Stimulated activated naive CD8-positive, alpha-beta T cell treated with anti-CD3 and anti-CD28 coated beads, Interleukin-15, Interleukin-2, amounts not matched to agents 100 U/mL and 50 U/mL, for 24 hours (primary cell): ENCODE data around the gene ALPL.

Experiments used
- ATAC-seq: fragments of 150-1000 bp; cut with Tn5 transposase; one replicate; pipeline ENCODE4 v1.10.0; 2021
- DNase-seq: peaks from one replicate; pipeline ENCODE4 v3.0.0; 2021

ALPL gene

GRCh38 chr1:21530368-21531016 is 21.3 kb downstream of the ALPL start:
- no peak for ATAC-seq
- DNase-seq, result no peak

- DNase-seq (no peak), ATAC-seq (no peak)
These were observed 22.0 kb downstream of the ALPL start for GRCh38 chr1:21531241-21531640.

- DNase-seq, result no peak
- no peak for ATAC-seq
These were observed 23.3 kb downstream of the ALPL start for GRCh38 chr1:21532496-21532895.

GRCh38 chr1:21532992-21533534 is 23.8 kb downstream of the ALPL start:
- DNase-seq (no peak), ATAC-seq (no peak)

- DNase-seq (no peak), ATAC-seq (no peak)
These were observed 24.9 kb downstream of the ALPL start for GRCh38 chr1:21534146-21534545.

- no peak for ATAC-seq
- DNase-seq, result peak; percentile 13
These were observed 25.6 kb downstream of the ALPL start for GRCh38 chr1:21534674-21535378.

GRCh38 chr1:21536218-21536617 is 27.0 kb downstream of the ALPL start:
- ATAC-seq (no peak), DNase-seq (no peak)

GRCh38 chr1:21537511-21537931 is 28.3 kb downstream of the ALPL start:
- no peak for DNase-seq
- no peak for ATAC-seq

GRCh38 chr1:21537932-21538630 is 28.9 kb downstream of the ALPL start:
- ATAC-seq (no peak), DNase-seq (no peak)

GRCh38 chr1:21539933-21540332 is 30.7 kb downstream of the ALPL start:
- no peak for ATAC-seq

GRCh38 chr1:21541329-21541728 is 32.1 kb downstream of the ALPL start:
- ATAC-seq, result no peak
- DNase-seq, result no peak

More at GRCh38 chr1:21539933-21540332, 30.7 kb downstream of the ALPL start:
- peak; percentile 13 for DNase-seq

- ATAC-seq (no peak), DNase-seq (no peak)
These were observed 32.6 kb downstream of the ALPL start for GRCh38 chr1:21541835-21542234.

- DNase-seq, result no peak
- ATAC-seq, result no peak
These were observed 34.4 kb downstream of the ALPL start for GRCh38 chr1:21543598-21543997.

GRCh38 chr1:21544095-21544494 is 34.9 kb downstream of the ALPL start:
- no peak for DNase-seq
- no peak for ATAC-seq

- DNase-seq, result no peak
These were observed 37.1 kb downstream of the ALPL start for GRCh38 chr1:21546122-21546825.

GRCh38 chr1:21547876-21548275 is 38.7 kb downstream of the ALPL start:
- DNase-seq (no peak), ATAC-seq (no peak)

More at GRCh38 chr1:21546122-21546825, 37.1 kb downstream of the ALPL start:
- ATAC-seq, result no peak

- ATAC-seq, result no peak
- DNase-seq, result no peak
These were observed 40.9 kb downstream of the ALPL start for GRCh38 chr1:21550097-21550496.

- no peak for DNase-seq
- ATAC-seq, result no peak
These were observed 41.7 kb downstream of the ALPL start for GRCh38 chr1:21550866-21551475.

- DNase-seq (no peak), ATAC-seq (no peak)
These were observed 43.5 kb downstream of the ALPL start for GRCh38 chr1:21552715-21553114.

GRCh38 chr1:21553116-21553926 is 44.1 kb downstream of the ALPL start:
- no peak for ATAC-seq
- no peak for DNase-seq
